ENCODE results near the gene NOS3. TPM values are rescaled to one million over a fixed set of nuclear protein-coding genes. Genes with fewer than 3 reads are reported as not detected.

The NOS3 gene
- polyA plus RNA-seq, 3 donors, result 7.7 to 14.4 (median 12.7) TPM

GRCh38 chr7:151059367-151060112 is 68.7 kb downstream of the NOS3 start, which contains the start of gene SLC4A2:
Gene SLC4A2, plus strand, starts transcription at chr7:151059589. Its CDS starts 2,399 bp downstream, at chr7:151061988.
- peak in 5 of 11 donors; percentile 68 to 82 (median 77) for DNase-seq (ENCODE audit: extremely low read depth in 1 of 11, low read depth in 9 of 11, low spot score in 4 of 11)

GRCh38 chr7:151060113-151060415 is 69.2 kb downstream of the NOS3 start:
- no peak for DNase-seq (ENCODE audit: extremely low read depth in 1 of 11, low read depth in 9 of 11, low spot score in 4 of 11)

- no peak for DNase-seq (ENCODE audit: extremely low read depth in 1 of 11, low read depth in 9 of 11, low spot score in 4 of 11)
Observed at GRCh38 chr7:151060416-151061212, 69.8 kb downstream of the NOS3 start.

- no peak for DNase-seq (ENCODE audit: extremely low read depth in 1 of 11, low read depth in 9 of 11, low spot score in 4 of 11)
Observed at GRCh38 chr7:151061213-151062110, 70.6 kb downstream of the NOS3 start.

- no peak for DNase-seq (ENCODE audit: extremely low read depth in 1 of 11, low read depth in 9 of 11, low spot score in 4 of 11)
Observed at GRCh38 chr7:151062111-151062398, 71.2 kb downstream of the NOS3 start.

GRCh38 chr7:151062399-151063211 is 71.8 kb downstream of the NOS3 start:
- peak in 3 of 11 donors; percentile 68 to 87 (median 81) for DNase-seq (ENCODE audit: extremely low read depth in 1 of 11, low read depth in 9 of 11, low spot score in 4 of 11)

- no peak for DNase-seq (ENCODE audit: extremely low read depth in 1 of 11, low read depth in 9 of 11, low spot score in 4 of 11)
Observed at GRCh38 chr7:151063212-151063561, 72.4 kb downstream of the NOS3 start.

Other genes starting within 250 kb of the NOS3 start
- 10 to 100 TPM; 76.2 to 83.6 (median 79.8) TPM for gene TMEM176B, start 190.7 kb upstream of the NOS3 start, polyA plus RNA-seq (ENCODE audit: insufficient read length in 3 of 3)
- gene TMEM176A, start 190.2 kb upstream of the NOS3 start, polyA plus RNA-seq (ENCODE audit: insufficient read length in 3 of 3), result 10 to 100 TPM; 76.3 to 96.6 (median 84.6) TPM
- gene AOC1, start 138.5 kb upstream of the NOS3 start, polyA plus RNA-seq (ENCODE audit: insufficient read length in 3 of 3), result 10 to 100 TPM; 44.4 to 63.1 (median 51.1) TPM
- gene KCNH2, start 12.7 kb upstream of the NOS3 start, polyA plus RNA-seq (ENCODE audit: insufficient read length in 3 of 3), result 10 to 100 TPM; 13.6 to 21.8 (median 20.2) TPM
- gene ATG9B, start 33.5 kb downstream of the NOS3 start, polyA plus RNA-seq (ENCODE audit: insufficient read length in 3 of 3), result 1 to 10 TPM; 2.3 to 4.6 (median 4.2) TPM
- gene ABCB8, start 37.4 kb downstream of the NOS3 start, polyA plus RNA-seq (ENCODE audit: insufficient read length in 3 of 3), result 10 to 100 TPM; 19.3 to 32.5 (median 26.9) TPM
- 1 to 10 TPM; 1.3 to 2.5 (median 2.3) TPM for gene ASIC3, start 57.5 kb downstream of the NOS3 start, polyA plus RNA-seq (ENCODE audit: insufficient read length in 3 of 3)
- 10 to 100 TPM; 14.7 to 18.9 (median 17.3) TPM for gene CDK5, start 66.9 kb downstream of the NOS3 start, polyA plus RNA-seq (ENCODE audit: insufficient read length in 3 of 3)
- 100 to 1,000 TPM in 2 of 3 donors, 10 to 100 TPM in 1; 75.9 to 120 (median 110) TPM for gene SLC4A2, start 68.6 kb downstream of the NOS3 start, polyA plus RNA-seq (ENCODE audit: insufficient read length in 3 of 3)
- gene FASTK, start 89.8 kb downstream of the NOS3 start, polyA plus RNA-seq (ENCODE audit: insufficient read length in 3 of 3), result 10 to 100 TPM; 50.6 to 75.0 (median 71.7) TPM
- 10 to 100 TPM; 21.6 to 36.0 (median 34.5) TPM for gene TMUB1, start 92.5 kb downstream of the NOS3 start, polyA plus RNA-seq (ENCODE audit: insufficient read length in 3 of 3)
- 10 to 100 TPM; 53.8 to 75.3 (median 72.3) TPM for gene AGAP3, start 95.5 kb downstream of the NOS3 start, polyA plus RNA-seq (ENCODE audit: insufficient read length in 3 of 3)
- gene GBX1, start 176.7 kb downstream of the NOS3 start, polyA plus RNA-seq (ENCODE audit: insufficient read length in 3 of 3), result under 1 TPM in 1 of 3 donors, not detected in 2; 0.19 TPM
- not detected for gene ASB10, start 196.2 kb downstream of the NOS3 start, polyA plus RNA-seq (ENCODE audit: insufficient read length in 3 of 3)
- gene H2BK1, start 219.5 kb downstream of the NOS3 start, polyA plus RNA-seq (ENCODE audit: insufficient read length in 3 of 3), result not detected
- gene ABCF2, start 236.2 kb downstream of the NOS3 start, polyA plus RNA-seq (ENCODE audit: insufficient read length in 3 of 3), result 10 to 100 TPM; 22.3 to 30.9 (median 30.8) TPM
- gene CHPF2, start 241.5 kb downstream of the NOS3 start, polyA plus RNA-seq (ENCODE audit: insufficient read length in 3 of 3), result 10 to 100 TPM; 20.3 to 28.1 (median 25.9) TPM